HFF-Myc (cell line): ENCODE measurements around the gene SLC44A1.

ENCODE experiments used
- DNase-seq: peaks from one replicate; pipeline ENCODE4 v3.0.0-alpha.2; 2011; ENCODE audit warnings: low read depth; ENCODE audit errors: extremely low read depth
- H3K4me3 ChIP-seq: replicated peaks from 2 replicates; pipeline ENCODE4 v1.5.1; 2011; ENCODE audit warnings: low read depth, mild to moderate bottlenecking, control low read depth, low read length
- CTCF ChIP-seq: IDR thresholded peaks from 2 replicates; pipeline ENCODE4 v1.5.1; 2012; ENCODE audit warnings: mild to moderate bottlenecking, low read depth, low read length, control low read depth; ENCODE audit errors: missing control alignments

The SLC44A1 gene

DNA sequence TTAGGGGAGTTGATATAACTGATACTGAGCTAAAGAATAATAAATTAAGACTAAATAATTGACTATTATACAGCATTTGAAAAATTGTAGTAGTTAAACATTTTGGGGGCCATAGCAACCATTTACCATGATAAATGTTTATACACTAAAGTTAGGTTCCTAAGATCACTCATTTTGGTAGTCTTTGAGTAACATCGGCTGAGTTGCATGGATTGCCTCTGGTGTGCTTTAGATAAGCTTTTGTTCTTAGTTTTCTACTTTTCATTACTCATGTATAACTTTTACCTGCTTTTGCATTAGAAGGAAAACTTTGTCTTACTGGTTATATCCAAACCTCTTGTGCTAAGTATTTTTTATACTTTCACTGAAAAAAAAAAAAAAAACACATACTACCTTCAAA, 101.2 kb downstream of the SLC44A1 start:
- H3K4me3 ChIP-seq = no peak overlapping the region
- DNase-seq = no peak
- TF ChIP-seq CTCF = no peak

- no peak for TF ChIP-seq CTCF
- no peak overlapping the region for H3K4me3 ChIP-seq
- no peak for DNase-seq
Observed at GRCh38 chr9:105346273-105346672, 101.8 kb downstream of the SLC44A1 start.

DNA sequence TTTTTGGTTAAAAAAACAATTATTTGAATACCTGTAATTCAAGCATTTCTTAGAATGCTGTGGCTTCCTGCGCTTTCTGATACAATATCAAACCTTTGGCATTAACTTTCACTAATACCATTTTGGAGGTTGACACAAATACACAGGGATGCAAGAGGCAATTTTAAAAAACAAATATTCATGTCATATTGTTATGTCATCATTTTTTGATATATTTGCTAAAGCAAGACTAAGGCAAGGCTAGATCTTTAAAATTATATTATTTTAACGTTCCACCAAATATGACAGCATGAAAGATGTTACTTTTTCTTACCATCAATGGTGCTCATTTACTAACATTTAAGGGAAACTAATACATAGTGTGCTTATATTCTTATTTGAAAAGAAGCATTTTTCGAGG, 110.0 kb downstream of the SLC44A1 start:
- DNase-seq = no peak
- no peak for TF ChIP-seq CTCF
- no peak overlapping the region for H3K4me3 ChIP-seq

DNA sequence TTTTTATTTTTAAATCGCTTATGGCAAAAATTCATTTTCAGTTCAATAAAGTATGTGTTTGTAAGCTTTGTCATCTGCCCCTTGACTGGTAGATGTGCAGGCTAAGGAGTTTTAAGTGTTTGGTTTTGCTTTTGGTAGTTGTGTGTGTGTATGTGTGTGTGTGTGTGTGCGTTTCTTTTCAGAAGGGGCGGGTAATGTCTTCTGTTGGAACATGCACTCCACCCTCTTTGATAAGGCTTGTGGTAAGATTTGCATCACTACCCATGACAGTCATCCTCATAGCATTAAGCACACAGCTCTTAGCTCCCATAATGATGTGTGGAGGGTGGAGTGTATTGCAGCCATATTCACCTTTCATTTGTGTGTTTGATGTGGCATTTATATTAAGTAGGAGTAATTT, 111.3 kb downstream of the SLC44A1 start:
- H3K4me3 ChIP-seq = no peak overlapping the region
- no peak for TF ChIP-seq CTCF
- DNase-seq = no peak

DNA sequence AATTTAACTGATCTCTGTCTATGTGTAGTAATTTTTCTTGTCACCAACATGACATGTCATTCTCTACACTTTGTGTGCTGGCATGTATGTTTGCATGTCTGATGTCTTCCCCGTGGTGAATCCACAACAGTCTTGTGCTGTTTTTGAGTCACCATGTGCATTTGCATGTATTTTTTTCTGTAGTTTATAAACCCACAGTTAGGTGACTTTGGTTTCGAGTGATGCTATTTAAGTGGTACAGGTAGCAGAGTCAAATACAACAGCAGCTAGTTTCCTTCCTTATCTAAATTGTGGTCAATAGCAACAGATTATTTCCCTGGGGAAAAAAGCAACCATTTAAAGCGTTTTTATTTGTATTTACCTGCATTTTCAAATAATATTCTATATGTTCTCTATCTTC, 113.5 kb downstream of the SLC44A1 start:
- DNase-seq = no peak
- H3K4me3 ChIP-seq = no peak overlapping the region
- no peak for TF ChIP-seq CTCF

DNA sequence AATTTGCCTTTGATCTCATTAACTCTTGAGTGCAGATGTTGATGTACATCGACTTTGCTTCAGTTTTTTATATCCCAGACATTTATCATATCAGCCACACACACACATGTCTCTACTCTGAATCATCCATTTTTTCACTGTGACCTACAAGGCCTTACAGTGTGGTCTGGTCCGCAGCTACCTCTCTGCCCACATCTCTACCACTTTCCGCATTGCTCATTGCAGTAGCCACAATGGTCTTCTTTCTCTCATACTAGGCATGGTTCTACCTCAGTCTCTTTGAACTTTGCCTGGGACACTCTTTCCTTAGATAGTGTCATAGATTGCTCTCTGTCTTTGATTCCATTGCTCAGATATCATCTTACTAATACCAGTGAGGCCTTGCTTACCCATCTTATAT, 115.4 kb downstream of the SLC44A1 start:
- no peak for TF ChIP-seq CTCF
- DNase-seq = no peak
- H3K4me3 ChIP-seq = no peak overlapping the region

- H3K4me3 ChIP-seq = no peak overlapping the region
- no peak for TF ChIP-seq CTCF
- DNase-seq = no peak
Observed at GRCh38 chr9:105360344-105360743, 115.9 kb downstream of the SLC44A1 start.
